Activated CD4-positive, alpha-beta T cell treated with anti-CD3 and anti-CD28 coated beads, Interleukin-2, amount 10 ng/mL, durations not matched to agents 24 days and 14 days (primary cell): ENCODE measurements around the gene CABP2. TPM values are rescaled to one million over a fixed set of nuclear protein-coding genes. Genes with fewer than 3 reads are reported as not detected.
"Not testable (repeated sequence)": the region's sequence is repeated elsewhere in the genome, so short reads cannot be mapped to it uniquely, and the experiment has no call there.

Experiments
- DNase-seq: peaks from one replicate; pipeline ENCODE4 v3.0.0; 2022
- H3K27ac Mint-ChIP-seq: one replicate; pipeline ENCODE4 v1.8.0; 2022; ENCODE audit warnings: mild to moderate bottlenecking, mixed read lengths
- H3K27me3 Mint-ChIP-seq: one replicate; pipeline ENCODE4 v1.8.0; 2022; ENCODE audit warnings: mixed read lengths
- H3K36me3 Mint-ChIP-seq: one replicate; pipeline ENCODE4 v1.8.0; 2022; ENCODE audit warnings: low read depth, mild to moderate bottlenecking, mixed read lengths
- H3K4me1 Mint-ChIP-seq: one replicate; pipeline ENCODE4 v1.8.0; 2021; ENCODE audit warnings: mixed read lengths
- H3K4me3 Mint-ChIP-seq: one replicate; pipeline ENCODE4 v1.8.0; 2022; ENCODE audit warnings: mild to moderate bottlenecking, moderate library complexity, mixed read lengths
- H3K9me3 Mint-ChIP-seq: one replicate; pipeline ENCODE4 v1.8.0; 2021; ENCODE audit warnings: mixed read lengths
- intact Hi-C: fragments of 100-400 bp; cut with micrococcal nuclease; formaldehyde crosslinking; loops from one replicate; pipeline ENCODE4 v1.15.1; 2023
- total RNA-seq: library from RNA; stranded (reverse); gene quantifications from 2 replicates; pipeline ENCODE4 v1.2.3, GENCODE V29; 2022

The CABP2 gene
- total RNA-seq, 1 donor from 2014 or later: not detected

- DNase-seq: no peak
- Mint-ChIP-seq H3K36me3 (peaks cover 59% of the 10 kb centered on the region), H3K9me3 (peaks cover 6% of the 10 kb centered on the region), H3K27me3 (no peaks in the 10 kb centered on the region), H3K27ac (peak overlapping the region; percentile 86), H3K4me1 (peaks cover 38% of the 10 kb centered on the region), H3K4me3 (no peak overlapping the region)
- intact Hi-C loops: loop anchor here (10.0 kb wide), 1 partner anchor 535 kb away; the partner anchor contains the start of gene PC
Measured at GRCh38 chr11:67489885-67490726, 33.1 kb downstream of the CABP2 start.

DNA sequence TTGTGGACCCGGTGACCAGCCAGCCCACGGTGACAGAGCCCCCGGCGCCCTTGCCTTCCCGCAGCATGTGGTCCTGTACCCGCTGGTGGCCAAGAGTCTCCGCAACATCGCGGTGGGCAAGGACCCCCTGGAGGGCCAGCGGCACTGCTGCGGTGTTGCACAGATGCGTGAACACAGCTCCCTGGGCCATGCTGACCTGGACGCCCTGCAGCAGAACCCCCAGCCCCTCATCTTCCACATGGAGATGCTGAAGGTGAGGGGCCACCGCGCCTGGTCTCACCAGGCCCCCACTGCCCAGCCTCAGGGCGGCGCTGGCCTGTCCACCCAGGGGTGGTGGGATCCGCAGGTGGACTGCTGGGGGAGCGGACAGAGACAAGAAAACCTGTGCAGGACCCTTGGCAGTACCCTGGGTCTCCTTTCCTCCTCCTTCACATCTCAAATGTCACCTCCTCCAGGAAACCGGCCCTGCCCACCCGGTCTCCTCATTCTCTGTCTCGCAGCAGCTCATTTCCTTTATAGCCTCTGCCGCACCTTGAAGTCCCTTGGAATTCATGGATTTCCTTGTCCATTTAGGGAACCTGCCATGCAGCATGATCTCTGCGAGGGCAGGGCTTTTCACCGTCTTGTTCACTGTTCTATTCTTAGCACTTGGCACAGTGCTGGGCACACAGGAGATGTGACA is 33.9 kb downstream of the CABP2 start:
- H3K36me3 Mint-ChIP-seq: peaks cover 66% of the 10 kb centered on the region
- H3K4me1 Mint-ChIP-seq: peaks cover 46% of the 10 kb centered on the region
- H3K27me3 Mint-ChIP-seq: no peaks in the 10 kb centered on the region
- intact Hi-C loops: loop anchor here (10.0 kb wide), 1 partner anchor 535 kb away; the partner anchor contains the start of gene PC
- H3K9me3 Mint-ChIP-seq: peaks cover 6% of the 10 kb centered on the region
- DNase-seq: no peak
- H3K4me3 Mint-ChIP-seq: no peak overlapping the region
- H3K27ac Mint-ChIP-seq: peak overlapping the region; percentile 99

GRCh38 chr11:67486481-67487195 is 36.6 kb downstream of the CABP2 start:
- H3K4me1 Mint-ChIP-seq: peaks cover 59% of the 10 kb centered on the region
- peak overlapping the region; percentile 96 for H3K4me3 Mint-ChIP-seq
- H3K27me3 Mint-ChIP-seq: no peaks in the 10 kb centered on the region
- peaks cover 6% of the 10 kb centered on the region for H3K9me3 Mint-ChIP-seq
- peak overlapping the region; percentile 99 for H3K27ac Mint-ChIP-seq
- intact Hi-C loops: loop anchor here (1.0 to 10.0 kb wide), 3 partner anchors 20 to 532 kb away; partner anchors contain the start of genes PC and PTPRCAP
- H3K36me3 Mint-ChIP-seq: peaks cover 62% of the 10 kb centered on the region
- peak; percentile 79 for DNase-seq

- DNase-seq: peak; percentile 86
- peak overlapping the region; percentile 96 for H3K4me3 Mint-ChIP-seq
- not testable (repeated sequence) for H3K9me3 Mint-ChIP-seq, H3K27me3 Mint-ChIP-seq
- peaks cover 58% of the 10 kb centered on the region for H3K36me3 Mint-ChIP-seq
- peak overlapping the region; percentile 99 for H3K27ac Mint-ChIP-seq
- peaks cover 59% of the 10 kb centered on the region for H3K4me1 Mint-ChIP-seq
- intact Hi-C loops: loop anchor here (2.0 to 10.0 kb wide), 3 partner anchors 49 to 531 kb away; partner anchors contain the start of genes PC and PTPRCAP
Measured at GRCh38 chr11:67485873-67486361, 37.3 kb downstream of the CABP2 start.

GRCh38 chr11:67484847-67485311 is 38.4 kb downstream of the CABP2 start:
- H3K36me3 Mint-ChIP-seq: peaks cover 52% of the 10 kb centered on the region
- H3K4me1 Mint-ChIP-seq: peaks cover 59% of the 10 kb centered on the region
- intact Hi-C loops: loop anchor here (2.0 to 10.0 kb wide), 3 partner anchors 82 to 530 kb away; partner anchors contain the start of genes GRK2 and PC
- H3K9me3 Mint-ChIP-seq: peaks cover 6% of the 10 kb centered on the region
- DNase-seq: peak; percentile 89
- peaks cover 1% of the 10 kb centered on the region for H3K27me3 Mint-ChIP-seq
- peak overlapping the region; percentile 99 for H3K27ac Mint-ChIP-seq
- H3K4me3 Mint-ChIP-seq: peak overlapping the region; percentile 96

DNA sequence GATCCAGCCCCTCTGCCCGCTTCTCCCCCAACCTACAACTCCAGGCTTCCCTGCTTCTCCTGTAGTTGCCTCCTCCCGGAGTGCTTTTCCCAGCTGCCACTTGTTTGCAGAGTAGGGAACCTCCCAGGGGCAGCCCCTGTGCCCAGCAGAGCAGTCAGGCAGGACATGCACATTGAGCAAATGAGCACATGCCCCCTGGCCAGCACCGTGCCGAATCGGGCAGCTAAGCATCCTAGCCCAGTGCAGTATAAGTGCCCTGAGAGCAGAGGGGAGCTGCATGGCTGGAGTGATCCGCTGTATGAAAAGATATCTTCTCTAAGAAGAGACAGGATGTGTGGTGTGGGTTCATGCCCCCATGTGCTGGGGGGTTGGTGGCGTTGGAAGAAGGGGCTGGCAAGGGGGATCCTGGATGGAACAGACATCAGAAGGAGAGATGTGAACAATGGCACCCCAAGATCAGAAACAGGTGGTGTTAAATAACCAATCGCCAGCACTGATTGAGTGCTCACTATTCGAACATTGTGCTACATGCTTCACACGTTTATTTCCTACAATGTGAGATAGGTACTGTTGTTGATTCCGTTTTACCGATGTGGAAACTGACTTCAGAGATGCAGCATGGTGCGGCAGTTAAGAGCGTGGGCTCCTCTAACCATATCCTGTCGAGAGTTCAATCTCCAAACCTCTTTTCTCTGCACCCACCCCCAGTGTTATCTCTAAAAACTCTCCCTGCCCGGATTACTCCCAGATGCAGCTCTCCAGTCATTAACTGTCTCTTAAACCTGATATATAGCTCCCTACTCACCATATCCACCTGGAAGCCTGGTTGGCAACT is 39.2 kb downstream of the CABP2 start:
- Mint-ChIP-seq H3K9me3 (peaks cover 6% of the 10 kb centered on the region), H3K4me1 (peaks cover 55% of the 10 kb centered on the region), H3K27me3 (peaks cover 5% of the 10 kb centered on the region), H3K27ac (peak overlapping the region; percentile 99), H3K36me3 (peaks cover 47% of the 10 kb centered on the region), H3K4me3 (peak overlapping the region; percentile 96)
- DNase-seq: peak; percentile 85
- intact Hi-C loops: loop anchor here (1.0 to 10.0 kb wide), 4 partner anchors 20 to 529 kb away; partner anchors contain the start of genes GRK2 and PC

DNA sequence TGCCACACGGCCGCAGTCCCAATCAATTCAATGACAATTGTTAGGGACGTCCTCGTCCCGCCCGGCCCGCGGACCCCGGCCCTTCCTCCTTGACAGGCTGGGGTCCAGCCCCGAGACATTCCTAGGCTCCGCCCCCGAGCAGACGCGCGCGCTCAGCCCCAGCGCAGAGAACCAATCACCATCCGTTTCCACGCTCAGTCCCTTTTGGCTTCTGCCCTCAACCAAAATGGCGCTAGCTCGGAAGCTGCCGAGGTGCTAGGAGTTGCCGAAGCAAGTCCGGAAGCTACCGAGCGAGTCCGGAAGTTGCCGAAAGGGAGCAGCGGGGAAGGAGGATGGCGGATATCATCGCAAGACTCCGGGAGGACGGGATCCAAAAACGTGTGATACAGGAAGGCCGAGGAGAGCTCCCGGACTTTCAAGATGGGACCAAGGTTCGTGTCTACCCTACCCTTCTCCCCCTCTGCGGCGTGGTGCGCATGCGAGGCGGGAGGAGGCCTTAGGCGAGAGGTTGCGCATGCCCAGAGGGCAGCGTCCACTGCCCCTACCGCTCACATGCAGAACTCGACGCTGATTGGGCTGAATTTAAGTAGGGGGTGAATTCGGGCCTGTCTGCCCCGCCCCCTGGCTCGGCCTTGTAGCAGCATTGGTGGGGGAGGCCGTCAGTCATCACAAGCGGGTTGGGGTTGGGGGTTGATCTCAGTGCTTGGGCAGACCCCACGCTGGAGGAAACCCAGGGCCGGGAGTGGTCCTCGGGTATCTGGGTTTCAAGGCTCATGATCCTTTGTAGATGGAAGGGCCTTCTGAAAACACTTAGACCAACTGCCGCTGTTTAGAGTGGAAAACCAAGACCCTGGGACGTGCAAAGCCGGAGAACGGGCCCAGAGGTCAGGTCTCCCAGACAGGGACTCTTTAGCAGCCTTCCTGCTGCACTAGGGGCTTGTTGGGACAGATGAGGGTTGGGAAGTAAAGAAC is 40.1 kb downstream of the CABP2 start, which contains the start of gene AIP:
AIP (plus strand) TSS at position 200 of the 972 bp plus-strand sequence; CDS start at position 333, 133 bp downstream.
- intact Hi-C loops: loop anchor here (1.0 to 10.0 kb wide), 4 partner anchors 14 to 528 kb away; partner anchors contain the start of genes GRK2, PC and TMEM134
- Mint-ChIP-seq H3K9me3 (peaks cover 6% of the 10 kb centered on the region), H3K27ac (peak within 1 kb of the TSS; percentile 99), H3K36me3 (peaks cover 39% of the 10 kb centered on the region), H3K27me3 (peaks cover 5% of the 10 kb centered on the region), H3K4me1 (peaks cover 47% of the 10 kb centered on the region), H3K4me3 (peak within 1 kb of the TSS; percentile 96)
- DNase-seq: peak; percentile 99

DNA sequence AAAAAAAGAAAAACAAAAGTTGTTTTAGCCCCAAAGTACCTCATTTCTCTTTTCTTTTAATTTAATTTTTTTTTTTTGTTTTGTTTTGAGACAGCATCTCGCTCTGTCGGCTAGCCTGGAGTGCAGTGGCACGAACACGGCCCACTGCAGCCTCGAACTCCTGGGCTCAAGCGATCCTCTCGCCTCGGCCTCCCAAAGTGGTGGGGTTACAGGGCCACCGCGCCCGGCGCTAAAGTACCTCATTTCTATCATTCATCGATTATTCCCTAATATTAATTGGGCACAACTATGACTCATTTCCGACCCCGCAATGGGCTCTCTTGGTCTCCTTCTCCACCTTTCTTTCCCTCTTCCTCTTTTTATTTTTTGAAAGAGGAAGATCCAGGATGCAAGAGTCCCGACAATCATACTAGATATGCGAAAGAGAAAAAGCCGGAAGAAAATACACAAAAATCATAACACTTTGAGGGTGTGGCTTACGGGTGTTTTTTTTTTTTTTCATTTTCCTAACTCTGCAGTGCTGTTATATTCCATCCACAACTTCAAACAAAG is 40.9 kb downstream of the CABP2 start:
- intact Hi-C loops: loop anchor here (1.0 to 10.0 kb wide), 3 partner anchors 13 to 528 kb away; partner anchors contain the start of genes GRK2, PC and TMEM134
- no peak for DNase-seq
- Mint-ChIP-seq H3K4me3 (peak overlapping the region; percentile 96), H3K36me3 (peaks cover 33% of the 10 kb centered on the region), H3K9me3 (peaks cover 6% of the 10 kb centered on the region), H3K27me3 (peaks cover 5% of the 10 kb centered on the region), H3K27ac (peak overlapping the region; percentile 99), H3K4me1 (peaks cover 40% of the 10 kb centered on the region)

- H3K27me3 Mint-ChIP-seq, intact Hi-C loops, H3K4me3 Mint-ChIP-seq, H3K36me3 Mint-ChIP-seq, H3K27ac Mint-ChIP-seq, H3K9me3 Mint-ChIP-seq, H3K4me1 Mint-ChIP-seq, DNase-seq: not testable (repeated sequence)
Measured at GRCh38 chr11:67477344-67478050, 45.7 kb downstream of the CABP2 start.

GRCh38 chr11:67476692-67477091 is 46.6 kb downstream of the CABP2 start:
- intact Hi-C loops, H3K27me3 Mint-ChIP-seq, H3K36me3 Mint-ChIP-seq, H3K9me3 Mint-ChIP-seq, DNase-seq, H3K4me3 Mint-ChIP-seq, H3K27ac Mint-ChIP-seq, H3K4me1 Mint-ChIP-seq: not testable (repeated sequence)

GRCh38 chr11:67472882-67473281 is 50.4 kb downstream of the CABP2 start:
- H3K4me1 Mint-ChIP-seq: peaks cover 14% of the 10 kb centered on the region
- no peaks in the 10 kb centered on the region for H3K9me3 Mint-ChIP-seq
- DNase-seq: no peak
- H3K27me3 Mint-ChIP-seq: no peaks in the 10 kb centered on the region
- no peaks in the 10 kb centered on the region for H3K36me3 Mint-ChIP-seq
- H3K4me3 Mint-ChIP-seq: no peak overlapping the region
- no peak overlapping the region for H3K27ac Mint-ChIP-seq
- intact Hi-C loops: no loop called here
